H1 (cell line): Measurements from ENCODE around the gene STOML1. TPM values are rescaled to one million over a fixed set of nuclear protein-coding genes. Genes with fewer than 3 reads are reported as not detected.

Source experiments
- GABPA ChIP-seq: IDR thresholded peaks from 2 replicates; pipeline ENCODE4 v1.6.1; 2011; ENCODE audit warnings: mild to moderate bottlenecking, low read length, moderate library complexity, borderline replicate concordance; ENCODE audit not compliant: insufficient read depth
- RBBP5 ChIP-seq: IDR thresholded peaks from 2 replicates; pipeline ENCODE4 v1.7.1; 2012; ENCODE audit warnings: low read depth, mild to moderate bottlenecking, inconsistent platforms, low read length, moderate library complexity, borderline replicate concordance
- polyA plus RNA-seq, 7 experiments: library from polyadenylated mRNA; depleted of rRNA in 3 of 7; stranded (reverse) in 5 of 7; unstranded in 2 of 7; fragments of >200 nt in 5 of 7; fragments of 200-250 nt in 2 of 7; gene quantifications; 1 replicate in 5 of 7; 2 replicates in 1 of 7; 4 replicates in 1 of 7; pipeline versions ENCODE4 v1.2.1 to v1.2.3, GENCODE V29; 2011 to 2013; ENCODE audit warnings: missing spikeins in 2 of 7, mixed read lengths in 2 of 7
- total RNA-seq: library from RNA; stranded (reverse); fragmentation: NEBNext Ultra II Directional; extraction: Animal tissue kit (Norgen Biotek cat#: 25700); gene quantifications from 2 replicates; pipeline ENCODE4 v1.2.1, GENCODE V29; 2021

The STOML1 gene
- total and polyA plus RNA-seq, 2 of the 8 experiments (the other 6 are each of a cell fraction or from before 2014, with no cell fraction given), result 2.6 to 3.2 TPM

GRCh38 chr15:73941871-73942635 is 50.0 kb downstream of the STOML1 start (continued):
- TF ChIP-seq GABPA (no peak), RBBP5 (no peak)
